Hindlimb muscle (tissue), 1 donor: ENCODE measurements around the gene PDXDC1. TPM values are rescaled to one million over a fixed set of nuclear protein-coding genes. Genes with fewer than 3 reads are reported as not detected.
"Not testable (repeated sequence)": the region's sequence is repeated elsewhere in the genome, so short reads cannot be mapped to it uniquely, and the experiment has no call there.

Experiments used
- DNase-seq: peaks from one replicate; pipeline ENCODE4 v3.0.0-alpha.2; 2013
- polyA plus RNA-seq: library from polyadenylated mRNA; unstranded; fragments of 120-200 nt; gene quantifications from one replicate; pipeline ENCODE4 v1.2.1, GENCODE V29; 2013; ENCODE audit not compliant: insufficient read length

Gene PDXDC1
- polyA plus RNA-seq, 1 donor, result 39.5 TPM

GRCh38 chr16:15071916-15072769 is 97.3 kb downstream of the PDXDC1 start:
- not testable (repeated sequence) for DNase-seq

- no peak for DNase-seq
Observed at GRCh38 chr16:15073101-15073500, 98.3 kb downstream of the PDXDC1 start.

- not testable (repeated sequence) for DNase-seq
Observed at GRCh38 chr16:15076161-15076560, 101.3 kb downstream of the PDXDC1 start.

GRCh38 chr16:15080883-15081282 is 106.1 kb downstream of the PDXDC1 start:
- not testable (repeated sequence) for DNase-seq

GRCh38 chr16:15082788-15083187 is 108.0 kb downstream of the PDXDC1 start:
- DNase-seq, result not testable (repeated sequence)

- not testable (repeated sequence) for DNase-seq
Observed at GRCh38 chr16:15090663-15091269, 115.9 kb downstream of the PDXDC1 start.

GRCh38 chr16:15093571-15093954 is 118.7 kb downstream of the PDXDC1 start:
- not testable (repeated sequence) for DNase-seq

- DNase-seq, result peak; percentile 95
Observed at GRCh38 chr16:15093955-15094827, 119.4 kb downstream of the PDXDC1 start, which contains the start of gene RRN3. TSS of gene RRN3 (minus strand) at chr16:15094272. CDS start at chr16:15094233, 39 bp downstream.

- not testable (repeated sequence) for DNase-seq
Observed at GRCh38 chr16:15096583-15096972, 121.8 kb downstream of the PDXDC1 start.

- not testable (repeated sequence) for DNase-seq
Observed at GRCh38 chr16:15099366-15099909, 124.6 kb downstream of the PDXDC1 start.

GRCh38 chr16:15100372-15100987 is 125.7 kb downstream of the PDXDC1 start:
- DNase-seq, result not testable (repeated sequence)

- DNase-seq, result not testable (repeated sequence)
Observed at GRCh38 chr16:15127641-15128425, 153.0 kb downstream of the PDXDC1 start.

- DNase-seq, result not testable (repeated sequence)
Observed at GRCh38 chr16:15130256-15130932, 155.6 kb downstream of the PDXDC1 start.

- DNase-seq, result not testable (repeated sequence)
Observed at GRCh38 chr16:15130943-15131700, 156.3 kb downstream of the PDXDC1 start.

GRCh38 chr16:15132719-15133428 is 158.0 kb downstream of the PDXDC1 start:
- DNase-seq, result not testable (repeated sequence)

- DNase-seq, result not testable (repeated sequence)
Observed at GRCh38 chr16:15133554-15133953, 158.7 kb downstream of the PDXDC1 start.

GRCh38 chr16:15134752-15135482 is 160.1 kb downstream of the PDXDC1 start:
- DNase-seq, result not testable (repeated sequence)
